T-helper 2 cell treated with Interferon-gamma antibody and Interleukin-4, amounts not matched to agents 5 μg/mL and 100 μg/mL, for 36 hours (primary cell): ENCODE measurements around the gene DNAAF5.
A peak's percentile ranks its signal among the peaks of the same experiment; 100 is the strongest.

ENCODE experiments used
- DNase-seq: peaks from one replicate; pipeline ENCODE4 v3.0.0; 2021; ENCODE audit warnings: low spot score
- H3K27ac Mint-ChIP-seq: one replicate; pipeline ENCODE4 v1.8.0; 2021; ENCODE audit warnings: mild to moderate bottlenecking, mixed read lengths
- H3K27me3 Mint-ChIP-seq: one replicate; pipeline ENCODE4 v1.8.0; 2021; ENCODE audit warnings: low read depth, mixed read lengths
- H3K36me3 Mint-ChIP-seq: one replicate; pipeline ENCODE4 v1.8.0; 2021; ENCODE audit warnings: low read depth, mixed read lengths
- H3K4me1 Mint-ChIP-seq: one replicate; pipeline ENCODE4 v1.8.0; 2021; ENCODE audit warnings: low read depth, mixed read lengths
- H3K4me3 Mint-ChIP-seq: one replicate; pipeline ENCODE4 v1.8.0; 2022; ENCODE audit warnings: mild to moderate bottlenecking, moderate library complexity, mixed read lengths
- H3K9me3 Mint-ChIP-seq: one replicate; pipeline ENCODE4 v1.8.0; 2021; ENCODE audit warnings: mixed read lengths

DNAAF5 gene

GRCh38 chr7:726084-726853, at the start of gene DNAAF5:
Gene DNAAF5 (plus strand): TSS chr7:726699. CDS start chr7:726721, 22 bp downstream.
- Mint-ChIP-seq H3K36me3 (peaks cover 46% of the 10 kb centered on the region), H3K27ac (peak within 1 kb of the TSS; percentile 95), H3K4me3 (peak within 1 kb of the TSS; percentile 91), H3K27me3 (no peaks in the 10 kb centered on the region), H3K4me1 (peaks cover 15% of the 10 kb centered on the region), H3K9me3 (peaks cover 16% of the 10 kb centered on the region)
- DNase-seq: peak; percentile 89

GRCh38 chr7:676972-677385, 49.5 kb upstream of the DNAAF5 start:
- Mint-ChIP-seq H3K27ac (no peak overlapping the region), H3K4me3 (no peak overlapping the region), H3K9me3 (peaks cover 20% of the 10 kb centered on the region), H3K36me3 (peaks cover 42% of the 10 kb centered on the region), H3K4me1 (no peaks in the 10 kb centered on the region), H3K27me3 (no peaks in the 10 kb centered on the region)
- DNase-seq: no peak

- Mint-ChIP-seq H3K36me3 (peaks cover 39% of the 10 kb centered on the region), H3K27me3 (no peaks in the 10 kb centered on the region), H3K9me3 (peaks cover 21% of the 10 kb centered on the region), H3K4me3 (no peak overlapping the region), H3K4me1 (no peaks in the 10 kb centered on the region), H3K27ac (peak overlapping the region; percentile 15)
- no peak for DNase-seq
These were observed 45.9 kb upstream of the DNAAF5 start for GRCh38 chr7:680411-681127.

GRCh38 chr7:681551-682307, 44.8 kb upstream of the DNAAF5 start:
- DNase-seq: no peak
- Mint-ChIP-seq H3K36me3 (peaks cover 40% of the 10 kb centered on the region), H3K9me3 (peaks cover 30% of the 10 kb centered on the region), H3K4me3 (no peak overlapping the region), H3K27ac (no peak overlapping the region), H3K4me1 (no peaks in the 10 kb centered on the region), H3K27me3 (no peaks in the 10 kb centered on the region)

GRCh38 chr7:682810-683209, 43.7 kb upstream of the DNAAF5 start:
- peaks cover 41% of the 10 kb centered on the region for H3K36me3 Mint-ChIP-seq
- H3K27ac Mint-ChIP-seq: no peak overlapping the region
- no peaks in the 10 kb centered on the region for H3K27me3 Mint-ChIP-seq
- peaks cover 41% of the 10 kb centered on the region for H3K9me3 Mint-ChIP-seq
- no peak overlapping the region for H3K4me3 Mint-ChIP-seq
- no peak for DNase-seq
- H3K4me1 Mint-ChIP-seq: no peaks in the 10 kb centered on the region

GRCh38 chr7:683526-684205, 42.8 kb upstream of the DNAAF5 start:
- Mint-ChIP-seq H3K4me1 (no peaks in the 10 kb centered on the region), H3K27me3 (no peaks in the 10 kb centered on the region), H3K36me3 (peaks cover 38% of the 10 kb centered on the region), H3K9me3 (peaks cover 45% of the 10 kb centered on the region), H3K4me3 (no peak overlapping the region), H3K27ac (no peak overlapping the region)
- no peak for DNase-seq

GRCh38 chr7:684416-684815, 42.1 kb upstream of the DNAAF5 start:
- Mint-ChIP-seq H3K36me3 (peaks cover 35% of the 10 kb centered on the region), H3K27me3 (no peaks in the 10 kb centered on the region), H3K4me1 (no peaks in the 10 kb centered on the region), H3K4me3 (no peak overlapping the region), H3K27ac (no peak overlapping the region), H3K9me3 (peaks cover 48% of the 10 kb centered on the region)
- no peak for DNase-seq

- no peaks in the 10 kb centered on the region for H3K27me3 Mint-ChIP-seq
These were observed 41.0 kb upstream of the DNAAF5 start for GRCh38 chr7:685540-685939.

GRCh38 chr7:690478-691360, 35.8 kb upstream of the DNAAF5 start:
- H3K4me3 Mint-ChIP-seq: no peak overlapping the region

More at GRCh38 chr7:685540-685939, 41.0 kb upstream of the DNAAF5 start:
- peaks cover 36% of the 10 kb centered on the region for H3K36me3 Mint-ChIP-seq
- peaks cover 48% of the 10 kb centered on the region for H3K9me3 Mint-ChIP-seq
- H3K4me1 Mint-ChIP-seq: no peaks in the 10 kb centered on the region
- DNase-seq: no peak
- H3K4me3 Mint-ChIP-seq: no peak overlapping the region
- H3K27ac Mint-ChIP-seq: no peak overlapping the region

GRCh38 chr7:691361-692045, 35.0 kb upstream of the DNAAF5 start:
- Mint-ChIP-seq H3K4me3 (no peak overlapping the region), H3K36me3 (peaks cover 25% of the 10 kb centered on the region), H3K9me3 (peaks cover 30% of the 10 kb centered on the region)

More at GRCh38 chr7:690478-691360, 35.8 kb upstream of the DNAAF5 start:
- Mint-ChIP-seq H3K4me1 (no peaks in the 10 kb centered on the region), H3K9me3 (peaks cover 36% of the 10 kb centered on the region), H3K27ac (no peak overlapping the region), H3K27me3 (no peaks in the 10 kb centered on the region), H3K36me3 (peaks cover 29% of the 10 kb centered on the region)
- no peak for DNase-seq

GRCh38 chr7:693280-693679, 33.2 kb upstream of the DNAAF5 start:
- Mint-ChIP-seq H3K27ac (no peak overlapping the region), H3K4me3 (no peak overlapping the region), H3K9me3 (peaks cover 17% of the 10 kb centered on the region), H3K27me3 (no peaks in the 10 kb centered on the region), H3K4me1 (no peaks in the 10 kb centered on the region), H3K36me3 (peaks cover 17% of the 10 kb centered on the region)
- DNase-seq: no peak

More at GRCh38 chr7:691361-692045, 35.0 kb upstream of the DNAAF5 start:
- Mint-ChIP-seq H3K27me3 (no peaks in the 10 kb centered on the region), H3K4me1 (no peaks in the 10 kb centered on the region), H3K27ac (no peak overlapping the region)
- DNase-seq: no peak

- Mint-ChIP-seq H3K9me3 (peaks cover 7% of the 10 kb centered on the region), H3K27ac (no peak overlapping the region)
These were observed 30.1 kb upstream of the DNAAF5 start for GRCh38 chr7:696426-696811.

More at GRCh38 chr7:696426-696811, 30.1 kb upstream of the DNAAF5 start:
- H3K27me3 Mint-ChIP-seq: no peaks in the 10 kb centered on the region
- no peaks in the 10 kb centered on the region for H3K4me1 Mint-ChIP-seq
- no peak overlapping the region for H3K4me3 Mint-ChIP-seq
- no peak for DNase-seq
- H3K36me3 Mint-ChIP-seq: peaks cover 17% of the 10 kb centered on the region
